HEK293 (cell line): ENCODE results near the gene SOCS7.
A peak's percentile ranks its signal among the peaks of the same experiment; 100 is the strongest.

ENCODE experiments used
- EGR2 ChIP-seq: fragments of 450-650 bp; formaldehyde crosslinking; IDR thresholded peaks from 2 replicates; pipeline ENCODE4 v1.5.1; 2016; ENCODE audit warnings: low read depth, missing biosample characterization, missing genetic modification characterization
- FEZF1 ChIP-seq: fragments of 450-650 bp; formaldehyde crosslinking; IDR thresholded peaks from 2 replicates; pipeline ENCODE4 v1.5.1; 2016; ENCODE audit warnings: missing biosample characterization, missing genetic modification characterization
- IKZF3 ChIP-seq: fragments of 450-650 bp; IDR thresholded peaks from 2 replicates; pipeline ENCODE4 v1.5.0; 2018; ENCODE audit warnings: missing biosample characterization, mild to moderate bottlenecking, missing genetic modification characterization, moderate library complexity
- YY1 ChIP-seq: fragments of 450-650 bp; formaldehyde crosslinking; IDR thresholded peaks from 2 replicates; pipeline ENCODE4 v1.5.1; 2018; ENCODE audit warnings: missing biosample characterization, missing genetic modification characterization
- ZFP41 ChIP-seq: fragments of 450-650 bp; formaldehyde crosslinking; IDR thresholded peaks from 2 replicates; pipeline ENCODE4 v1.5.1; 2016; ENCODE audit warnings: missing biosample characterization, missing genetic modification characterization, borderline replicate concordance
- ZNF112 ChIP-seq: fragments of 450-650 bp; formaldehyde crosslinking; IDR thresholded peaks from 2 replicates; pipeline ENCODE4 v1.5.0; 2017; ENCODE audit warnings: missing biosample characterization, missing genetic modification characterization
- ZNF121 ChIP-seq: fragments of 450-650 bp; formaldehyde crosslinking; IDR thresholded peaks from 2 replicates; pipeline ENCODE4 v1.5.1; 2016; ENCODE audit warnings: missing biosample characterization, missing genetic modification characterization
- ZNF214 ChIP-seq: fragments of 450-650 bp; formaldehyde crosslinking; IDR thresholded peaks from 2 replicates; pipeline ENCODE4 v1.5.1; 2017; ENCODE audit warnings: missing biosample characterization, mild to moderate bottlenecking, missing genetic modification characterization, borderline replicate concordance
- ZNF221 ChIP-seq: fragments of 450-650 bp; formaldehyde crosslinking; IDR thresholded peaks from 2 replicates; pipeline ENCODE4 v1.5.1; 2017; ENCODE audit warnings: missing biosample characterization, missing genetic modification characterization, borderline replicate concordance
- ZNF416 ChIP-seq: fragments of 450-650 bp; formaldehyde crosslinking; IDR thresholded peaks from 2 replicates; pipeline ENCODE4 v1.5.1; 2016; ENCODE audit warnings: missing biosample characterization, missing genetic modification characterization
- ZNF423 ChIP-seq: fragments of 450-650 bp; formaldehyde crosslinking; IDR thresholded peaks from 2 replicates; pipeline ENCODE4 v1.5.1; 2016; ENCODE audit warnings: missing biosample characterization, missing genetic modification characterization
- ZNF544 ChIP-seq: fragments of 450-650 bp; formaldehyde crosslinking; IDR thresholded peaks from 2 replicates; pipeline ENCODE4 v1.5.0; 2017; ENCODE audit warnings: missing biosample characterization, missing genetic modification characterization
- ZNF560 ChIP-seq: fragments of 450-650 bp; formaldehyde crosslinking; IDR thresholded peaks from 2 replicates; pipeline ENCODE4 v1.5.1; 2017; ENCODE audit warnings: missing biosample characterization, missing genetic modification characterization, borderline replicate concordance
- ZNF561 ChIP-seq: fragments of 450-650 bp; IDR thresholded peaks from 2 replicates; pipeline ENCODE4 v1.5.1; 2018; ENCODE audit warnings: missing biosample characterization, missing genetic modification characterization, borderline replicate concordance
- ZNF600 ChIP-seq: fragments of 450-650 bp; formaldehyde crosslinking; IDR thresholded peaks from 2 replicates; pipeline ENCODE4 v1.5.1; 2016; ENCODE audit warnings: missing biosample characterization, missing genetic modification characterization
- ZNF792 ChIP-seq: fragments of 450-650 bp; formaldehyde crosslinking; IDR thresholded peaks from 2 replicates; pipeline ENCODE4 v1.5.1; 2016; ENCODE audit warnings: missing biosample characterization, missing genetic modification characterization
- ZNF837 ChIP-seq: fragments of 450-650 bp; formaldehyde crosslinking; IDR thresholded peaks from 2 replicates; pipeline ENCODE4 v1.5.1; 2016; ENCODE audit warnings: missing biosample characterization, missing genetic modification characterization
- TF ChIP-seq, protein P1 (sequence below): fragments of 450-650 bp; formaldehyde crosslinking; IDR thresholded peaks from 2 replicates; pipeline ENCODE4 v1.5.1; 2016; ENCODE audit warnings: missing biosample characterization, missing genetic modification characterization
- TF ChIP-seq, protein P2 (sequence below): fragments of 450-650 bp; formaldehyde crosslinking; IDR thresholded peaks from 2 replicates; pipeline ENCODE4 v1.5.1; 2016; ENCODE audit warnings: missing biosample characterization, missing genetic modification characterization
- TF ChIP-seq, protein P3 (sequence below): fragments of 450-650 bp; formaldehyde crosslinking; IDR thresholded peaks from 2 replicates; pipeline ENCODE4 v1.5.1; 2016; ENCODE audit warnings: missing biosample characterization, missing genetic modification characterization, borderline replicate concordance
- TF ChIP-seq, protein P4 (sequence below): fragments of 450-650 bp; formaldehyde crosslinking; IDR thresholded peaks from 2 replicates; pipeline ENCODE4 v1.5.1; 2016; ENCODE audit warnings: missing biosample characterization, missing genetic modification characterization, borderline replicate concordance
- TF ChIP-seq, protein P5 (sequence below): fragments of 450-650 bp; formaldehyde crosslinking; conservative IDR thresholded peaks from 2 replicates; pipeline ENCODE4 v1.5.1; 2016; ENCODE audit warnings: low read depth, missing biosample characterization, missing genetic modification characterization
- TF ChIP-seq, protein P6 (sequence below): fragments of 450-650 bp; formaldehyde crosslinking; IDR thresholded peaks from 2 replicates; pipeline ENCODE4 v1.5.1; 2016; ENCODE audit warnings: missing biosample characterization, missing genetic modification characterization

Gene SOCS7

DNA sequence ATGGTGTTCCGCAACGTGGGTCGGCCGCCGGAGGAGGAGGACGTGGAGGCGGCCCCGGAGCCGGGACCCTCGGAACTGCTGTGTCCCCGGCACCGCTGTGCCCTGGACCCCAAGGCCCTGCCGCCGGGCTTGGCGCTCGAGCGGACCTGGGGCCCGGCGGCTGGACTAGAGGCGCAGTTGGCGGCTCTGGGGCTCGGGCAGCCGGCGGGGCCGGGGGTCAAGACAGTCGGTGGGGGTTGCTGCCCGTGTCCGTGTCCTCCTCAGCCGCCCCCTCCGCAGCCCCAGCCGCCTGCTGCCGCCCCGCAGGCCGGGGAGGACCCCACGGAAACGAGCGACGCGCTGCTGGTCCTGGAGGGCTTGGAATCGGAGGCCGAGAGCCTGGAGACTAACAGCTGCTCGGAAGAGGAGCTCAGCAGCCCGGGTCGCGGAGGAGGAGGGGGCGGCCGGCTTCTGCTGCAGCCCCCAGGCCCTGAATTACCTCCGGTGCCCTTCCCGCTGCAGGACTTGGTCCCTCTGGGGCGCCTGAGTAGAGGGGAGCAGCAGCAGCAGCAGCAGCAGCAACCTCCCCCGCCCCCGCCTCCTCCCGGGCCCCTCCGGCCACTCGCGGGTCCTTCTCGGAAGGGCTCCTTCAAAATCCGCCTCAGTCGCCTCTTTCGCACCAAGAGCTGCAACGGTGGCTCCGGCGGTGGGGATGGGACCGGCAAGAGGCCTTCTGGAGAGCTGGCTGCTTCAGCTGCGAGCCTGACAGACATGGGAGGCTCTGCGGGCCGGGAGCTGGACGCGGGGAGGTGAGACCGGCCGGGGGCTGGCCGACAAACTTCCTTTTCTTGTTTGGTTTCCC is 821 bp downstream of the SOCS7 start (continued):
- TF ChIP-seq, protein P1, sequence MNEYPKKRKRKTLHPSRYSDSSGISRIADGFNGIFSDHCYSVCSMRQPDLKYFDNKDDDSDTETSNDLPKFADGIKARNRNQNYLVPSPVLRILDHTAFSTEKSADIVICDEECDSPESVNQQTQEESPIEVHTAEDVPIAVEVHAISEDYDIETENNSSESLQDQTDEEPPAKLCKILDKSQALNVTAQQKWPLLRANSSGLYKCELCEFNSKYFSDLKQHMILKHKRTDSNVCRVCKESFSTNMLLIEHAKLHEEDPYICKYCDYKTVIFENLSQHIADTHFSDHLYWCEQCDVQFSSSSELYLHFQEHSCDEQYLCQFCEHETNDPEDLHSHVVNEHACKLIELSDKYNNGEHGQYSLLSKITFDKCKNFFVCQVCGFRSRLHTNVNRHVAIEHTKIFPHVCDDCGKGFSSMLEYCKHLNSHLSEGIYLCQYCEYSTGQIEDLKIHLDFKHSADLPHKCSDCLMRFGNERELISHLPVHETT: no peak
- no peak for TF ChIP-seq ZNF560 (tag by site-specific recombination)
- no peak for TF ChIP-seq ZNF792 (tag by site-specific recombination)
- TF ChIP-seq ZNF221 (tag by site-specific recombination): no peak
- no peak for TF ChIP-seq FEZF1
- no peak for TF ChIP-seq ZNF544 (tag by site-specific recombination)
- TF ChIP-seq, protein P2, sequence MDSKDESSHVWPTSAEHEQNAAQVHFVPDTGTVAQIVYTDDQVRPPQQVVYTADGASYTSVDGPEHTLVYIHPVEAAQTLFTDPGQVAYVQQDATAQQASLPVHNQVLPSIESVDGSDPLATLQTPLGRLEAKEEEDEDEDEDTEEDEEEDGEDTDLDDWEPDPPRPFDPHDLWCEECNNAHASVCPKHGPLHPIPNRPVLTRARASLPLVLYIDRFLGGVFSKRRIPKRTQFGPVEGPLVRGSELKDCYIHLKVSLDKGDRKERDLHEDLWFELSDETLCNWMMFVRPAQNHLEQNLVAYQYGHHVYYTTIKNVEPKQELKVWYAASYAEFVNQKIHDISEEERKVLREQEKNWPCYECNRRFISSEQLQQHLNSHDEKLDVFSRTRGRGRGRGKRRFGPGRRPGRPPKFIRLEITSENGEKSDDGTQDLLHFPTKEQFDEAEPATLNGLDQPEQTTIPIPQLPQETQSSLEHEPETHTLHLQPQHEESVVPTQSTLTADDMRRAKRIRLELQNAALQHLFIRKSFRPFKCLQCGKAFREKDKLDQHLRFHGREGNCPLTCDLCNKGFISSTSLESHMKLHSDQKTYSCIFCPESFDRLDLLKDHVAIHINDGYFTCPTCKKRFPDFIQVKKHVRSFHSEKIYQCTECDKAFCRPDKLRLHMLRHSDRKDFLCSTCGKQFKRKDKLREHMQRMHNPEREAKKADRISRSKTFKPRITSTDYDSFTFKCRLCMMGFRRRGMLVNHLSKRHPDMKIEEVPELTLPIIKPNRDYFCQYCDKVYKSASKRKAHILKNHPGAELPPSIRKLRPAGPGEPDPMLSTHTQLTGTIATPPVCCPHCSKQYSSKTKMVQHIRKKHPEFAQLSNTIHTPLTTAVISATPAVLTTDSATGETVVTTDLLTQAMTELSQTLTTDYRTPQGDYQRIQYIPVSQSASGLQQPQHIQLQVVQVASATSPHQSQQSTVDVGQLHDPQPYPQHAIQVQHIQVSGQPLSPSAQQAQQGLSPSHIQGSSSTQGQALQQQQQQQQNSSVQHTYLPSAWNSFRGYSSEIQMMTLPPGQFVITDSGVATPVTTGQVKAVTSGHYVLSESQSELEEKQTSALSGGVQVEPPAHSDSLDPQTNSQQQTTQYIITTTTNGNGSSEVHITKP: no peak
- TF ChIP-seq ZNF214 (tag by site-specific recombination): no peak
- TF ChIP-seq ZNF121: no peak
- TF ChIP-seq EGR2 (tag by site-specific recombination): peak; percentile 43; the same call in 1 of the 2 replicates
- no peak for TF ChIP-seq ZNF561 (tag by site-specific recombination)
- TF ChIP-seq ZNF416 (tag by site-specific recombination): no peak
- no peak for TF ChIP-seq ZNF423 (tag by site-specific recombination)
- TF ChIP-seq, protein P3, sequence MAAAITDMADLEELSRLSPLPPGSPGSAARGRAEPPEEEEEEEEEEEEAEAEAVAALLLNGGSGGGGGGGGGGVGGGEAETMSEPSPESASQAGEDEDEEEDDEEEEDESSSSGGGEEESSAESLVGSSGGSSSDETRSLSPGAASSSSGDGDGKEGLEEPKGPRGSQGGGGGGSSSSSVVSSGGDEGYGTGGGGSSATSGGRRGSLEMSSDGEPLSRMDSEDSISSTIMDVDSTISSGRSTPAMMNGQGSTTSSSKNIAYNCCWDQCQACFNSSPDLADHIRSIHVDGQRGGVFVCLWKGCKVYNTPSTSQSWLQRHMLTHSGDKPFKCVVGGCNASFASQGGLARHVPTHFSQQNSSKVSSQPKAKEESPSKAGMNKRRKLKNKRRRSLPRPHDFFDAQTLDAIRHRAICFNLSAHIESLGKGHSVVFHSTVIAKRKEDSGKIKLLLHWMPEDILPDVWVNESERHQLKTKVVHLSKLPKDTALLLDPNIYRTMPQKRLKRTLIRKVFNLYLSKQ: no peak
- TF ChIP-seq YY1 (tag by site-specific recombination): no peak
- TF ChIP-seq ZFP41 (tag by site-specific recombination): no peak
- TF ChIP-seq, protein P4, sequence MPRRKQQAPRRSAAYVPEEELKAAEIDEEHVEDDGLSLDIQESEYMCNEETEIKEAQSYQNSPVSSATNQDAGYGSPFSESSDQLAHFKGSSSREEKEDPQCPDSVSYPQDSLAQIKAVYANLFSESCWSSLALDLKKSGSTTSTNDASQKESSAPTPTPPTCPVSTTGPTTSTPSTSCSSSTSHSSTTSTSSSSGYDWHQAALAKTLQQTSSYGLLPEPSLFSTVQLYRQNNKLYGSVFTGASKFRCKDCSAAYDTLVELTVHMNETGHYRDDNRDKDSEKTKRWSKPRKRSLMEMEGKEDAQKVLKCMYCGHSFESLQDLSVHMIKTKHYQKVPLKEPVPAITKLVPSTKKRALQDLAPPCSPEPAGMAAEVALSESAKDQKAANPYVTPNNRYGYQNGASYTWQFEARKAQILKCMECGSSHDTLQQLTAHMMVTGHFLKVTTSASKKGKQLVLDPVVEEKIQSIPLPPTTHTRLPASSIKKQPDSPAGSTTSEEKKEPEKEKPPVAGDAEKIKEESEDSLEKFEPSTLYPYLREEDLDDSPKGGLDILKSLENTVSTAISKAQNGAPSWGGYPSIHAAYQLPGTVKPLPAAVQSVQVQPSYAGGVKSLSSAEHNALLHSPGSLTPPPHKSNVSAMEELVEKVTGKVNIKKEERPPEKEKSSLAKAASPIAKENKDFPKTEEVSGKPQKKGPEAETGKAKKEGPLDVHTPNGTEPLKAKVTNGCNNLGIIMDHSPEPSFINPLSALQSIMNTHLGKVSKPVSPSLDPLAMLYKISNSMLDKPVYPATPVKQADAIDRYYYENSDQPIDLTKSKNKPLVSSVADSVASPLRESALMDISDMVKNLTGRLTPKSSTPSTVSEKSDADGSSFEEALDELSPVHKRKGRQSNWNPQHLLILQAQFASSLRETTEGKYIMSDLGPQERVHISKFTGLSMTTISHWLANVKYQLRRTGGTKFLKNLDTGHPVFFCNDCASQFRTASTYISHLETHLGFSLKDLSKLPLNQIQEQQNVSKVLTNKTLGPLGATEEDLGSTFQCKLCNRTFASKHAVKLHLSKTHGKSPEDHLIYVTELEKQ (tag by site-specific recombination): no peak
- TF ChIP-seq IKZF3 (tag by site-specific recombination): no peak
- TF ChIP-seq, protein P5, sequence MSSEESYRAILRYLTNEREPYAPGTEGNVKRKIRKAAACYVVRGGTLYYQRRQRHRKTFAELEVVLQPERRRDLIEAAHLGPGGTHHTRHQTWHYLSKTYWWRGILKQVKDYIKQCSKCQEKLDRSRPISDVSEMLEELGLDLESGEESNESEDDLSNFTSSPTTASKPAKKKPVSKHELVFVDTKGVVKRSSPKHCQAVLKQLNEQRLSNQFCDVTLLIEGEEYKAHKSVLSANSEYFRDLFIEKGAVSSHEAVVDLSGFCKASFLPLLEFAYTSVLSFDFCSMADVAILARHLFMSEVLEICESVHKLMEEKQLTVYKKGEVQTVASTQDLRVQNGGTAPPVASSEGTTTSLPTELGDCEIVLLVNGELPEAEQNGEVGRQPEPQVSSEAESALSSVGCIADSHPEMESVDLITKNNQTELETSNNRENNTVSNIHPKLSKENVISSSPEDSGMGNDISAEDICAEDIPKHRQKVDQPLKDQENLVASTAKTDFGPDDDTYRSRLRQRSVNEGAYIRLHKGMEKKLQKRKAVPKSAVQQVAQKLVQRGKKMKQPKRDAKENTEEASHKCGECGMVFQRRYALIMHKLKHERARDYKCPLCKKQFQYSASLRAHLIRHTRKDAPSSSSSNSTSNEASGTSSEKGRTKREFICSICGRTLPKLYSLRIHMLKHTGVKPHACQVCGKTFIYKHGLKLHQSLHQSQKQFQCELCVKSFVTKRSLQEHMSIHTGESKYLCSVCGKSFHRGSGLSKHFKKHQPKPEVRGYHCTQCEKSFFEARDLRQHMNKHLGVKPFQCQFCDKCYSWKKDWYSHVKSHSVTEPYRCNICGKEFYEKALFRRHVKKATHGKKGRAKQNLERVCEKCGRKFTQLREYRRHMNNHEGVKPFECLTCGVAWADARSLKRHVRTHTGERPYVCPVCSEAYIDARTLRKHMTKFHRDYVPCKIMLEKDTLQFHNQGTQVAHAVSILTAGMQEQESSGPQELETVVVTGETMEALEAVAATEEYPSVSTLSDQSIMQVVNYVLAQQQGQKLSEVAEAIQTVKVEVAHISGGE (tag by site-specific recombination): 0 out of 2 replicates have a peak, but pooled peaks have one; percentile 2
- no peak for TF ChIP-seq ZNF837 (tag by site-specific recombination)
- TF ChIP-seq, protein P6, sequence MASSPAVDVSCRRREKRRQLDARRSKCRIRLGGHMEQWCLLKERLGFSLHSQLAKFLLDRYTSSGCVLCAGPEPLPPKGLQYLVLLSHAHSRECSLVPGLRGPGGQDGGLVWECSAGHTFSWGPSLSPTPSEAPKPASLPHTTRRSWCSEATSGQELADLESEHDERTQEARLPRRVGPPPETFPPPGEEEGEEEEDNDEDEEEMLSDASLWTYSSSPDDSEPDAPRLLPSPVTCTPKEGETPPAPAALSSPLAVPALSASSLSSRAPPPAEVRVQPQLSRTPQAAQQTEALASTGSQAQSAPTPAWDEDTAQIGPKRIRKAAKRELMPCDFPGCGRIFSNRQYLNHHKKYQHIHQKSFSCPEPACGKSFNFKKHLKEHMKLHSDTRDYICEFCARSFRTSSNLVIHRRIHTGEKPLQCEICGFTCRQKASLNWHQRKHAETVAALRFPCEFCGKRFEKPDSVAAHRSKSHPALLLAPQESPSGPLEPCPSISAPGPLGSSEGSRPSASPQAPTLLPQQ: no peak
- TF ChIP-seq ZNF600 (tag by site-specific recombination): 0 out of 2 replicates have a peak, but pooled peaks have one; percentile 7
- TF ChIP-seq ZNF112 (tag by site-specific recombination): no peak
